Mesenchymal stem cell (in vitro differentiated cells and primary cell): ENCODE results near the gene COL24A1.

Experiments
- DNase-seq: peaks from one replicate; pipeline ENCODE4 v3.0.0-alpha.2; 2013
- H2AFZ ChIP-seq: one replicate; pipeline ENCODE4 v1.6.1; 2013; ENCODE audit warnings: low read depth, mild to moderate bottlenecking, control low read depth, inconsistent platforms, low read length, moderate library complexity
- H2AK5ac ChIP-seq: 2 replicates; pipeline ENCODE4 v1.6.1; 2013; ENCODE audit warnings: low read length, moderate library complexity, mild to moderate bottlenecking, inconsistent platforms; ENCODE audit not compliant: severe bottlenecking
- H2BK120ac ChIP-seq: one replicate; pipeline ENCODE4 v1.6.1; 2013; ENCODE audit warnings: low read depth, mild to moderate bottlenecking, inconsistent platforms, low read length, moderate library complexity
- H2BK12ac ChIP-seq, 2 experiments: one replicate each; pipeline ENCODE4 v1.6.1; 2013; ENCODE audit warnings: inconsistent platforms in 2 of 2, low read length in 2 of 2, mild to moderate bottlenecking in 2 of 2, moderate library complexity in 2 of 2, control low read depth in 1 of 2
- H2BK15ac ChIP-seq: one replicate; pipeline ENCODE4 v1.6.1; 2013; ENCODE audit warnings: mild to moderate bottlenecking, low read depth, inconsistent platforms; ENCODE audit not compliant: poor library complexity, severe bottlenecking
- H2BK5ac ChIP-seq: 2 replicates; pipeline ENCODE4 v1.6.1; 2013; ENCODE audit warnings: low read depth, mild to moderate bottlenecking, low read length, control low read depth, inconsistent platforms; ENCODE audit not compliant: poor library complexity, severe bottlenecking
- H3K14ac ChIP-seq, 2 experiments: one replicate each; pipeline ENCODE4 v1.6.1; 2013; ENCODE audit warnings: inconsistent platforms in 2 of 2, low read length in 2 of 2, control low read depth in 1 of 2, mild to moderate bottlenecking in 1 of 2, moderate library complexity in 1 of 2
- H3K18ac ChIP-seq, 2 experiments: one replicate each; pipeline ENCODE4 v1.6.1; 2013; ENCODE audit warnings: inconsistent platforms in 2 of 2, low read length in 2 of 2, control low read depth in 1 of 2, low read depth in 1 of 2, mild to moderate bottlenecking in 1 of 2
- H3K23ac ChIP-seq, 2 experiments: one replicate each; pipeline ENCODE4 v1.6.1; 2013; ENCODE audit warnings: inconsistent platforms in 2 of 2, low read length in 2 of 2, mild to moderate bottlenecking in 2 of 2, moderate library complexity in 2 of 2, control low read depth in 1 of 2
- H3K27ac ChIP-seq: 2 replicates; pipeline ENCODE4 v1.5.1; 2013; ENCODE audit warnings: mild to moderate bottlenecking, moderate library complexity, low read length, control low read depth, inconsistent platforms; ENCODE audit not compliant: poor library complexity, severe bottlenecking
- H3K27me3 ChIP-seq, 2 experiments: 2 replicates each; pipeline versions ENCODE4 v1.6.1 to v1.7.0; 2013; ENCODE audit warnings: low read length in 2 of 2, mild to moderate bottlenecking in 2 of 2, moderate library complexity in 2 of 2, control low read depth in 1 of 2, inconsistent platforms in 1 of 2; ENCODE audit not compliant: control insufficient read depth in 1 of 2, insufficient read depth in 1 of 2
- H3K36me3 ChIP-seq, 2 experiments: 2 replicates each; pipeline versions ENCODE4 v1.6.1 to v1.7.0; 2013; ENCODE audit warnings: low read length in 2 of 2, control low read depth in 1 of 2, inconsistent platforms in 1 of 2, low read depth in 1 of 2, mild to moderate bottlenecking in 1 of 2; ENCODE audit not compliant: insufficient read depth in 2 of 2, control insufficient read depth in 1 of 2
- H3K4ac ChIP-seq, 2 experiments: one replicate each; pipeline ENCODE4 v1.6.1; 2013; ENCODE audit warnings: inconsistent platforms in 2 of 2, low read length in 2 of 2, mild to moderate bottlenecking in 2 of 2, moderate library complexity in 2 of 2, control low read depth in 1 of 2, low read depth in 1 of 2
- H3K4me1 ChIP-seq: 2 replicates; pipeline ENCODE4 v1.6.1; 2013; ENCODE audit warnings: low read depth, low read length, control low read depth; ENCODE audit not compliant: control insufficient read depth, insufficient read depth
- H3K4me2 ChIP-seq: 2 replicates; pipeline ENCODE4 v1.6.1; 2013; ENCODE audit warnings: low read length, mild to moderate bottlenecking, inconsistent platforms; ENCODE audit not compliant: poor library complexity, severe bottlenecking
- H3K4me3 ChIP-seq, 2 experiments: 2 replicates each; pipeline versions ENCODE4 v1.5.1 to v1.7.0; 2013; ENCODE audit warnings: low read length in 2 of 2, mild to moderate bottlenecking in 2 of 2, control low read depth in 1 of 2, low read depth in 1 of 2; ENCODE audit not compliant: insufficient read depth in 1 of 2
- H3K79me1 ChIP-seq: replicated peaks from 2 replicates; pipeline ENCODE4 v1.6.1; 2013; ENCODE audit warnings: mild to moderate bottlenecking, control low read depth, low read length, inconsistent platforms; ENCODE audit not compliant: poor library complexity, severe bottlenecking
- H3K9ac ChIP-seq: 2 replicates; pipeline ENCODE4 v1.7.0; 2013; ENCODE audit warnings: mild to moderate bottlenecking, low read length, moderate library complexity
- H3K9me3 ChIP-seq: 2 replicates; pipeline ENCODE4 v1.7.0; 2013; ENCODE audit warnings: mild to moderate bottlenecking, low read length; ENCODE audit not compliant: control insufficient read depth
- H4K8ac ChIP-seq: one replicate; pipeline ENCODE4 v1.6.1; 2013; ENCODE audit warnings: inconsistent platforms, mild to moderate bottlenecking, low read length, moderate library complexity
- H4K91ac ChIP-seq: one replicate; pipeline ENCODE4 v1.6.1; 2013; ENCODE audit warnings: mild to moderate bottlenecking, low read length, inconsistent platforms
- WGBS: methylation state at CpG from one replicate; pipeline ENCODE4 v1.1.7; 2013; ENCODE audit warnings: mixed read lengths; 5-methylcytosine and 5-hydroxymethylcytosine counted together

COL24A1 gene

DNA sequence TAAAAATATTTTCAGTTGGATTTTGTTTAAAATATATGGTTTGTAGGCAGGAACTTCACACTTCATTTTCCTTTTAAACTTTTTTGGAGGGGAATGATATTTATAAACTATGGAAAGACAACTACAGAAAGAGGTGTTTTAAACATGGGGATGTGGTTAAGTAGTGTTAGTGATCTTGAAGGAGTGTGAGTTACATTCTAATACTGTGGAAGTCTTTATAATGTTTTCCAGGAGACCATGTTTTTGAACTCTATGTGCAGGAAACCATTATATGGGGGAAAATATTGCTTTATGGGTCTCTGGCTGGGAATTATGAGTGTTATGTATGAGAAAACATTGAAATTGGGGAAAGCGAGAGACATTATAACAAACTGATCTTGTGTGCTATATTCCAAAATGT lies 35.8 kb upstream of the COL24A1 start:
- no peak overlapping the region for H2AK5ac ChIP-seq
- H3K14ac ChIP-seq: no peak overlapping the region
- no peak overlapping the region for H3K4me2 ChIP-seq
- H2BK15ac ChIP-seq: no peak overlapping the region
- no CpG with 5 or more reads among the region's 1 CpG for WGBS
- H4K8ac ChIP-seq: no peak overlapping the region
- no peak overlapping the region for H3K18ac ChIP-seq
- no peak overlapping the region for H3K4ac ChIP-seq
- no peaks in the 10 kb centered on the region for H3K4me1 ChIP-seq
- H2BK120ac ChIP-seq: no peak overlapping the region
- H2AFZ ChIP-seq: no peak overlapping the region
- no peak overlapping the region for H2BK12ac ChIP-seq
- H3K9ac ChIP-seq: no peak overlapping the region
- no peak overlapping the region for H3K4me3 ChIP-seq
- no peak overlapping the region for H3K27ac ChIP-seq
- H4K91ac ChIP-seq: no peak overlapping the region
- no peaks in the 10 kb centered on the region for H3K9me3 ChIP-seq
- peaks cover 6 to 12% of the 10 kb centered on the region in 2 experiments for H3K27me3 ChIP-seq
- no peak for DNase-seq
- no peaks in the 10 kb centered on the region for H3K79me1 ChIP-seq
- H2BK5ac ChIP-seq: no peak overlapping the region
- no peak overlapping the region for H3K23ac ChIP-seq
- H3K36me3 ChIP-seq: no peaks in the 10 kb centered on the region

DNA sequence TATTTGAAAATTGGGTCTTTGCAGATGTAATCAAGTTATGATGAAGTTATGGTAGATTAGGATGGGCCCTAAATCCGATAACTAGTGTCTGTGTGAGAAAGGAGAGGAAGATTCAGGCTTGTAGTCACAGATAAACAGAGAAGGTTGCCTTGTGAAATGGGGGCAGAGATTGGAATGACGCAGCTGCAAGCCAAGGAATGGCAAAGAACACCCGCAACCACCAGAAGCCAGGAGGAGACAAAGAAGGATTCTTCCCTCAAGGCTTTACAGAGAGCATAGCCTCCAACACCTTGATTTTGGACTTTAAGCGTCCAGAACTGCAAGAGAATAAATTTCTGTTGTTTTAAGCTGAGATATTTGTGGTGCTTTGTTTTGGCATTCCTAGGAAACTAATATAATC lies 35.4 kb upstream of the COL24A1 start:
- H3K14ac ChIP-seq: no peak overlapping the region
- peaks cover 6 to 12% of the 10 kb centered on the region in 2 experiments for H3K27me3 ChIP-seq
- no peak overlapping the region for H3K23ac ChIP-seq
- 85% methylated on average over 3 of the region's 4 CpGs for WGBS
- H2AFZ ChIP-seq: no peak overlapping the region
- no peaks in the 10 kb centered on the region for H3K79me1 ChIP-seq
- no peak overlapping the region for H3K4me3 ChIP-seq
- H3K9ac ChIP-seq: no peak overlapping the region
- H2BK120ac ChIP-seq: no peak overlapping the region
- H2BK12ac ChIP-seq: no peak overlapping the region
- no peak overlapping the region for H3K4ac ChIP-seq
- H3K27ac ChIP-seq: no peak overlapping the region
- H2AK5ac ChIP-seq: no peak overlapping the region
- H4K8ac ChIP-seq: no peak overlapping the region
- H3K18ac ChIP-seq: no peak overlapping the region
- no peaks in the 10 kb centered on the region for H3K9me3 ChIP-seq
- no peak for DNase-seq
- H2BK15ac ChIP-seq: no peak overlapping the region
- no peak overlapping the region for H2BK5ac ChIP-seq
- H3K36me3 ChIP-seq: no peaks in the 10 kb centered on the region
- no peak overlapping the region for H3K4me2 ChIP-seq
- H4K91ac ChIP-seq: no peak overlapping the region
- H3K4me1 ChIP-seq: no peaks in the 10 kb centered on the region

DNA sequence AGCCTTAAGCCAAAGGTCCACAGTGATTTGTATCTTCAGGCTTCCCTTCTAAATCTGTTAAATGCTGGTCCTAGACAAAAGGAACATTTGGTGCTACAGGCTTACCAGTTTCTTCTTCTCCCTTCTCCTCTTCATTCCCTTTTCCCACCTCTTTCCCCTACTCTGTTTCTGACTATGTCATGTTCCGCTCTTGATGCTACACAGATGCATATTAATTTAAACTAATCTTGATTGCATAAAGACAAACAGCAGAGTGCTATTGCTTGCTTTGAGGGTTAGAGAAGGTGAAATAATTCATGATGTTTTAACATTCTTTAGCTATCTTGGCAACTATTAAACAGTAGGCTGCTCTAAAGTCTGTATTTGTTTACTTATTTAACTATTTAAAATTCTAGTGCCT lies 34.3 kb upstream of the COL24A1 start:
- DNase-seq: no peak
- no peak overlapping the region for H4K91ac ChIP-seq
- no peak overlapping the region for H3K23ac ChIP-seq
- 80% methylated on average over 1 of the region's 1 CpG for WGBS
- no peak overlapping the region for H3K4ac ChIP-seq
- no peak overlapping the region for H3K4me3 ChIP-seq
- no peak overlapping the region for H3K18ac ChIP-seq
- H3K14ac ChIP-seq: no peak overlapping the region
- H2AFZ ChIP-seq: no peak overlapping the region
- no peaks in the 10 kb centered on the region for H3K4me1 ChIP-seq
- H2BK5ac ChIP-seq: no peak overlapping the region
- no peak overlapping the region for H2AK5ac ChIP-seq
- no peak overlapping the region for H2BK15ac ChIP-seq
- no peaks in the 10 kb centered on the region for H3K9me3 ChIP-seq
- H2BK120ac ChIP-seq: no peak overlapping the region
- H3K27me3 ChIP-seq: peaks cover 6 to 14% of the 10 kb centered on the region in 2 experiments
- H2BK12ac ChIP-seq: no peak overlapping the region
- H3K4me2 ChIP-seq: no peak overlapping the region
- H3K79me1 ChIP-seq: no peaks in the 10 kb centered on the region
- no peak overlapping the region for H3K9ac ChIP-seq
- H3K36me3 ChIP-seq: no peaks in the 10 kb centered on the region
- no peak overlapping the region for H4K8ac ChIP-seq
- no peak overlapping the region for H3K27ac ChIP-seq

DNA sequence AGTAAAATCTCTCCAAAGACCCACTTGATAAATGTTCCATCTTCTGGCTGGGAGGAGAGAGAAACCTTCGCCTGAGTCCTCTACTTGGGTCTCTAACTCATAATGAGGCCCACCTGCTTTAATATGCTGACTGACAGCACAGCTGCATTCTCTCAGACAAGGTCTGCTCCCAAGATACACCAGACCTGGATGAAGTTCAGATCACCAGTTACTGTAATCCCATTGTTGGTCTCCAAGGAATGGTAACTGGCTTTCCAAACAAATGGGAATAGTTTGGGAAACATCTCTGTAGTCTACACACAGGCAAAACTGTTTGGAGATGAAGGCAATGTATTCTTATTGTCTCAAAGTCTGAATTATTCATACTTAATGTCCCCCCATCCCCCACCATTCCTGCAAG lies 27.9 kb upstream of the COL24A1 start:
- no peak for DNase-seq
- Histone ChIP-seq H2BK12ac (no peak overlapping the region), H2AK5ac (no peak overlapping the region), H3K4me1 (no peaks in the 10 kb centered on the region), H3K27ac (no peak overlapping the region), H3K4me2 (no peak overlapping the region), H3K4ac (no peak overlapping the region), H2BK5ac (no peak overlapping the region), H4K91ac (no peak overlapping the region), H2AFZ (no peak overlapping the region), H3K18ac (no peak overlapping the region), H3K23ac (no peak overlapping the region), H3K14ac (no peak overlapping the region), H3K27me3 (peaks cover 0 to 5% of the 10 kb centered on the region in 2 experiments), H4K8ac (no peak overlapping the region), H2BK15ac (no peak overlapping the region), H3K4me3 (no peak overlapping the region), H3K79me1 (no peaks in the 10 kb centered on the region), H3K9ac (no peak overlapping the region), H3K9me3 (no peaks in the 10 kb centered on the region), H3K36me3 (no peaks in the 10 kb centered on the region), H2BK120ac (no peak overlapping the region)
- 71% methylated on average over 1 of the region's 1 CpG for WGBS
